Measurements from ENCODE around the gene ESF1.

The ESF1 gene

DNA sequence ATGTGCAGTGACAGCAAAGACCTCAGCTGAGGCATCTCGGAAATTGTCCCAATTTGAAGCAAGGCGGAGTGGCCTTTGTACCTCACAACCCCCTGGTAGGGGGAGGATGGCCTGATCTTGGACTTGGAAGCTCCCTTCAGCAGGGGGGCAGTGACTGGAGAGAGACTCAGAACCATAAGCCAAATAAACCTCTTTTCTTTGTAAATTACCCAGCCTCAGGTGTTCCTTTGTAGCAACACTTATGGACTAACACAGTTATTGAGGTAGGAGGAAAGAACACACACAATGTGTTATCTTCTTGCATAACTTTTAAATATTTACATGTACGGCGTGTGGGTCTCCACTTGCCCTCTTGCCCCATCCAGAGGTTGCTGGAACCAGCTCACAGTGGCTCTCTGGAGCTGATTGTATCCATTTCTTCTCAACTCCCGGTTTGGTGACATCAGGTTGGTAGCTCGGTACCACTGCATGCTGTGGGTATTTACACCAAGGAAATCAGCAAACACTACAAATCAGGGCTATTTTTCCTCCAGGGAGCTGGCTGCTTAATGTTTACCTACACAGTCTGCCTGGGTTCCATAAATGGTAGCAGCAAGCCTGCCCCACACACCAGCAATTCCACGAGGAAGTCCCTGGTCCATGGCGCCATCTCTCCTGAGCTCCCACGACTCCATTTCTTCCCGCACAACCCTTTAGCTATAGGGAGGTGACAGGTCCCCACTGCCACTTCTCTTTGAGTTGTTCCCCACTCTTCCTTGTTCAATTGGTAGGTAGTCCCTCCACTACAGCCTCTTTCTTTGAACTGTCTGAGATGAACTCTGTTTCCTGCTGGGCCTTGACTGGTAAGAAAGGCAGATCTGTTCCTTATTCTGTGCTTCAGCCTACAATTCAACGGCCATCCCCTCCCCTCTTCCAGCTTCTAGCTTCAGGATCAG, 91.7 kb downstream of the ESF1 start:
- DNase-seq (no peak), ATAC-seq (replicated peaks) (no peak)
- no peaks in the 10 kb centered on the region for H3K4me1 Mint-ChIP-seq
- peaks cover 0 to 3% of the 10 kb centered on the region in 2 donors for H3K9me3 Mint-ChIP-seq
- no peaks in the 10 kb centered on the region for H3K36me3 Mint-ChIP-seq
- H3K27ac Mint-ChIP-seq: peak overlapping the region; percentile 11
- peaks cover 12 to 26% of the 10 kb centered on the region in 2 donors for H3K27me3 Mint-ChIP-seq
- no peak overlapping the region for H3K4me3 Mint-ChIP-seq

DNA sequence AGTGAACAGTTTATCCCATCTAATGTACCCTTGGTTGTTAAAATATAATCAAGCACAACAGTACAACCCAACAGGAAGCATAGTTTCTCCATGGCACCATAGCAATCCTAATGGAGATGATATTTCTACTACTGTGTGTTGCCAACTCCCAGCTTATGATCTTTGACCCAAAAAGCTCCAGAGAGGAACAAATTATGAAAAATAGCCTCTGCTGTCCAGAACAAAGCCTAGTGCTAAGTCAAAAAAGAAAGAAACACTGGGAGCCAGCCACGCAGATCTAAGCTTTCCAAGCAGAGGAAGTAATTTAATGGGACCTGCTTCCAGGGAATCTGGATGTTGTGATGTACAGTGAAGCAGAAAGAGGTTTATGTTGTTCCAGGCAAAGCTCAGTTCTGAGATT, 93.8 kb downstream of the ESF1 start:
- ATAC-seq (replicated peaks) (no peak), DNase-seq (no peak)
- no peak overlapping the region for H3K27ac Mint-ChIP-seq
- H3K9me3 Mint-ChIP-seq: peaks cover 0 to 3% of the 10 kb centered on the region in 2 donors
- peaks cover 0 to 2% of the 10 kb centered on the region in 2 donors for H3K4me1 Mint-ChIP-seq
- H3K27me3 Mint-ChIP-seq: peaks cover 6 to 15% of the 10 kb centered on the region in 2 donors
- H3K36me3 Mint-ChIP-seq: no peaks in the 10 kb centered on the region
- H3K4me3 Mint-ChIP-seq: no peak overlapping the region

GRCh38 chr20:13687815-13688214, 96.9 kb downstream of the ESF1 start:
- no peak overlapping the region for H3K27ac Mint-ChIP-seq
- peaks cover 18 to 28% of the 10 kb centered on the region in 2 donors for H3K4me1 Mint-ChIP-seq
- no peaks in the 10 kb centered on the region for H3K36me3 Mint-ChIP-seq
- no peaks in the 10 kb centered on the region for H3K9me3 Mint-ChIP-seq
- no peak for ATAC-seq (replicated peaks)
- no peak overlapping the region for H3K4me3 Mint-ChIP-seq
- peaks cover 4 to 5% of the 10 kb centered on the region in 2 donors for H3K27me3 Mint-ChIP-seq
- no peak for DNase-seq

DNA sequence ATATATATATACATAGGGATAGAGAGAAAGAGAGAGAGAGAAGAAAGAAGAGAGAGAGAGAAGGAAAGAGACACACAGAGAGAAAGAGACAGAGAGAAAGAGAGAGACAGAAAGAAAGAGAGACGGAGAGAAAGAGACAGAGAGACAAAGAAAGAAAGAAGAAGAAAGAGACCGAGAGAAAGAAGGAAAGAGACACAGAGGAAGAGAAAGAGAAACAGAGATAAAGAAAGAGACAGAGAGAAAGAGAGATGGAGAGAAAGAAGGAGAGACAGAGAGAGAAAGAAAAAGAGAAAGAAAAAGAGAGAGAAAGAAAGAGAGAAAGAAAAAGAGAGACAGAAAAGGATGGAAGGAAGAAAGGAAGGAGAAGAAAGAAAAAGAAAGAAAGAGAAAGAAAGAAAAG, 99.1 kb downstream of the ESF1 start:
- no peak for ATAC-seq (replicated peaks)
- H3K4me3 Mint-ChIP-seq: no peak overlapping the region
- DNase-seq: no peak
- peaks cover 22 to 28% of the 10 kb centered on the region in 2 donors for H3K4me1 Mint-ChIP-seq
- no peaks in the 10 kb centered on the region for H3K36me3 Mint-ChIP-seq
- H3K9me3 Mint-ChIP-seq: no peaks in the 10 kb centered on the region
- no peaks in the 10 kb centered on the region for H3K27me3 Mint-ChIP-seq
- peak overlapping the region; percentile 53 for H3K27ac Mint-ChIP-seq

DNA sequence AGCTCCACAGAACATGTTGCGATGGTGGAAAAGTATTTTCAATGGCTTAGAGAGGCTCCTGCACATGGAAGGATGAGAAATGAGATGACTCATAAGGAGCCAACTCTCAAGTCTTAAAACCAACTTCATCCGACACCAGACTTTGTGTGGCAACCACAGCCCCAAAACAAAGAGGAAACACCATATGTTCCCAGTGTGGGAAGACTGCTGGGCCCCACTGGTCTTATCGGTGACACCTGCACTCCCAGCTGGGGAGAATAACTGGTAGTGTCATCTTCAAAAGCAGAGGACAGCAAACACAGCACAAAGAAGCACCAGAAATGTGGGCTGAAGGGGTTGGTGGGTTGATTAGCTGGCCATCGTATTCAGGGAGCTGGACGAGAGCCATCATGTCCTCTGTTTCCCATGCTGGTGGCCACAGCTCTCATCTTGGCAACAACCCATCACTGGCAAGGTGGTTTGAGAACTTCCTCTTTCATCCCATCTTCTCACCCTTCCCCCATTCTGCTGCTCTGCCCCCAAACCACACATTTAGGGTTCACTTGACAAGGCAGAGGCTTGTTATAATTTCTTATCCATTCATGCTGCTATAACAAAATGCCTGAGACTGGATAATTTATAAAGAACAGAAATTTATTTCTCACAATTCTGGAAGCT, 100.0 kb downstream of the ESF1 start:
- H3K36me3 Mint-ChIP-seq: no peaks in the 10 kb centered on the region
- peak overlapping the region in 1 of 2 donors; percentile 17 for H3K4me3 Mint-ChIP-seq
- peaks cover 22 to 28% of the 10 kb centered on the region in 2 donors for H3K4me1 Mint-ChIP-seq
- no peaks in the 10 kb centered on the region for H3K9me3 Mint-ChIP-seq
- ATAC-seq (replicated peaks): peak; percentile 77 to 78
- H3K27ac Mint-ChIP-seq: no peak overlapping the region
- no peaks in the 10 kb centered on the region for H3K27me3 Mint-ChIP-seq
- peak; percentile 20 for DNase-seq

DNA sequence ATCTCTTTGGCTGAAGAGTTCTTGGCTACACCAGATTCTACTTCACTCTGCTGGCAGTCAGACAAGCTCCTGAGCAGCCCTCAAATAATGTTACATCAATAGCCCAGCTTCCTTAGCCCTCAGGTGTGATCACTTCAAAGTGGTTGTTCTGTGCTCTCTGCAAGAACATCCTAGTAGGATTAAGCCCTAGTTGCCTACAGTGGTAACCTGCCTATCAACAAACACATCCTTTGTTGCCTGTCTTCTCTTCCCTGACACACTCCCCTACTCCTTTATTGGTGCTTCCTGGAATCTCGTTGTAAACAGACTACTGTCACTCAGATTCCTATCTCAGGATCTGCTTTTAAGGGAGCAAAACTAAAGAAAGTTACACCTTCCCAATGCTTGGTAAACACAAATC, 100.9 kb downstream of the ESF1 start:
- Mint-ChIP-seq H3K9me3 (no peaks in the 10 kb centered on the region), H3K4me3 (no peak overlapping the region), H3K36me3 (no peaks in the 10 kb centered on the region), H3K27ac (no peak overlapping the region), H3K4me1 (peaks cover 22 to 28% of the 10 kb centered on the region in 2 donors), H3K27me3 (no peaks in the 10 kb centered on the region)
- DNase-seq (no peak), ATAC-seq (replicated peaks) (no peak)

GRCh38 chr20:13681248-13682125, 103.2 kb downstream of the ESF1 start:
- Mint-ChIP-seq H3K27ac (no peak overlapping the region), H3K27me3 (no peaks in the 10 kb centered on the region), H3K4me1 (peaks cover 22 to 28% of the 10 kb centered on the region in 2 donors), H3K36me3 (no peaks in the 10 kb centered on the region), H3K4me3 (no peak overlapping the region), H3K9me3 (no peaks in the 10 kb centered on the region)
- peak; percentile 52 to 75 for ATAC-seq (replicated peaks)
- DNase-seq: no peak

DNA sequence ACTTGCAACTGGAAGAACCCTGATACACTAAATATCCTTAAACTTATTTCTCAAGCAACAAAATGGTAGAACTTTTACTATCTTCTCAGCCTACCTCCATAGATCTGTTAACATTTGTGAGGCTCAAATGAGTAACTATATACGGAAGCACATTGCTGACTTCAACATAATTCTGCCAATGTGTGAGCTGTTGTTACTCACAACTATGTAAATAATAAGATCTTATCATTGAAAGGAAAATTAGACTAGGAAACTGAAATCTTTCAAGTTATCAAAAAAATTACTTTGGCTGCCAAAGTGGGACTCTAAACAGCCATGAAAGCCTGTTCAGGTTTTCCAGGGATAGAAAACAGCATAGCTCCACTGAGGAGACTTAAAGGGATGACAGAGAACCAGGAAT, 105.8 kb downstream of the ESF1 start:
- DNase-seq: no peak
- Mint-ChIP-seq H3K4me3 (no peak overlapping the region), H3K4me1 (peaks cover 5 to 7% of the 10 kb centered on the region in 2 donors), H3K27me3 (no peaks in the 10 kb centered on the region), H3K9me3 (no peaks in the 10 kb centered on the region), H3K36me3 (no peaks in the 10 kb centered on the region), H3K27ac (no peak overlapping the region)
- ATAC-seq (replicated peaks): no peak

DNA sequence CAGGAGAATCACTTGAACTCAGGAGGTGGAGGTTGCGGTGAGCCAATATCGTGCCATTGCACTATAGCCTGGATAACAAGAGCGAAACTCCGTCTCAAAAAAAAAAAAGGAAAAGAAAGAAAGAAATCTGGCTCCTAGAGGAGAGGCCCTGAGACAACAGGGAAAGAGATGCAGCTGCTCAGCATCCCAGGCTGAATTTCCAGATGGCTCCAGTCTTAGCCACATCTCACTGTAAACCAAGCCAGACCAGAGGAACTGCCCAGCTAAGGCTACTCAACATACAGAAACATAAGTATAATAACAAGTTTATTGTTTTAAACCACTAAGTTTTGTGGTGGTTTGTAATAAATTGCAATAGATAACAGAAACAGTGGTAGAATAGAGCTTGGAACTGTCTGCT, 107.5 kb downstream of the ESF1 start:
- Mint-ChIP-seq H3K9me3 (no peaks in the 10 kb centered on the region), H3K4me3 (no peak overlapping the region), H3K36me3 (no peaks in the 10 kb centered on the region), H3K27ac (no peak overlapping the region), H3K27me3 (peaks cover 4 to 7% of the 10 kb centered on the region in 2 donors), H3K4me1 (peaks cover 0 to 4% of the 10 kb centered on the region in 2 donors)
- DNase-seq: no peak
- no peak for ATAC-seq (replicated peaks)

DNA sequence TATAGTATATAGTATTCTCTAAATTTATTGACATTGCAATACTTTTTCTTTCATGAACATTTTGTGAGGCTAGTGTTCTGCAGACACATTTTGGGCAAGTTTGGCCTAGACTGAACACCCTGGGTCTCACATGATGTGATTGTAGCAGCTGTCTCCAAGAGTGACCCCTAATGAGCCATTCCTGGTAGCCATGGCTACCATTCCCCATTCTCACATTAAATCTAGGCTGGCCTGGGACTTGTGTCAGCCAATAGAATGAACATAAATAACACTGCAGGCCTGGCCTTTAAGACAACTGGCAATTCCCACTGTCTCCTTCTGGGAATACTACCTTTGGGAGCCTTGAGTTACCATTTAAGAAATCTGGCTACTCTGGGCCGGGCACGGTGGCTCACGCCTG, 108.0 kb downstream of the ESF1 start:
- DNase-seq (no peak), ATAC-seq (replicated peaks) (no peak)
- peaks cover 9 to 12% of the 10 kb centered on the region in 2 donors for H3K27me3 Mint-ChIP-seq
- peaks cover 0 to 4% of the 10 kb centered on the region in 2 donors for H3K4me1 Mint-ChIP-seq
- no peak overlapping the region for H3K27ac Mint-ChIP-seq
- H3K36me3 Mint-ChIP-seq: no peaks in the 10 kb centered on the region
- H3K9me3 Mint-ChIP-seq: no peaks in the 10 kb centered on the region
- H3K4me3 Mint-ChIP-seq: no peak overlapping the region

GRCh38 chr20:13672690-13673089, 112.0 kb downstream of the ESF1 start:
- no peak overlapping the region for H3K4me3 Mint-ChIP-seq

GRCh38 chr20:13671916-13672378, 112.8 kb downstream of the ESF1 start:
- H3K4me3 Mint-ChIP-seq: no peak overlapping the region
- no peaks in the 10 kb centered on the region for H3K9me3 Mint-ChIP-seq
- no peaks in the 10 kb centered on the region for H3K4me1 Mint-ChIP-seq
- DNase-seq (no peak), ATAC-seq (replicated peaks) (no peak)
- no peak overlapping the region for H3K27ac Mint-ChIP-seq
- H3K27me3 Mint-ChIP-seq: peaks cover 9 to 39% of the 10 kb centered on the region in 2 donors
- no peaks in the 10 kb centered on the region for H3K36me3 Mint-ChIP-seq

More at GRCh38 chr20:13672690-13673089, 112.0 kb downstream of the ESF1 start:
- DNase-seq: no peak
- H3K27ac Mint-ChIP-seq: no peak overlapping the region
- H3K36me3 Mint-ChIP-seq: no peaks in the 10 kb centered on the region
- no peaks in the 10 kb centered on the region for H3K9me3 Mint-ChIP-seq
- H3K27me3 Mint-ChIP-seq: peaks cover 9 to 39% of the 10 kb centered on the region in 2 donors
- H3K4me1 Mint-ChIP-seq: no peaks in the 10 kb centered on the region
- ATAC-seq (replicated peaks): no peak

DNA sequence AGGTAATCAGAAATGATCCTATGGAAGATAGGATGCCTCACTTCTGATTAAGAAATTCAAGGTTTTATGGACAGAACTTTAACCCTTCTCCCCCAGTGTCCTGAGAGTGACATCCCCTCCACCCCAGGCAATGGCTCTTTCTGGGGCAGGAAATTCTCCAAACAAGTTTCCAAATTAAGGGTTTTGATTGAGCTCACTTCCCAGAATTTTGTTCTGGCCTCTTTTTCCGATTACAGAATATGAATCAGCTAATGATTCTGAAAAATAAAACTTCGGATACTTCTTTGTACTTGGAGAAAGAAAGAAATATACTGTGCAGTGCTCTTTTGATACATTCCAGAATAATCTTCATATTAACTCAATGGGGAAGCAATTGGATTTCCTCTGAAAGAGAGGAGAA, 113.2 kb downstream of the ESF1 start:
- DNase-seq (no peak), ATAC-seq (replicated peaks) (no peak)
- H3K27me3 Mint-ChIP-seq: peaks cover 9 to 39% of the 10 kb centered on the region in 2 donors
- no peaks in the 10 kb centered on the region for H3K36me3 Mint-ChIP-seq
- H3K4me3 Mint-ChIP-seq: no peak overlapping the region
- no peaks in the 10 kb centered on the region for H3K9me3 Mint-ChIP-seq
- no peaks in the 10 kb centered on the region for H3K4me1 Mint-ChIP-seq
- H3K27ac Mint-ChIP-seq: no peak overlapping the region

DNA sequence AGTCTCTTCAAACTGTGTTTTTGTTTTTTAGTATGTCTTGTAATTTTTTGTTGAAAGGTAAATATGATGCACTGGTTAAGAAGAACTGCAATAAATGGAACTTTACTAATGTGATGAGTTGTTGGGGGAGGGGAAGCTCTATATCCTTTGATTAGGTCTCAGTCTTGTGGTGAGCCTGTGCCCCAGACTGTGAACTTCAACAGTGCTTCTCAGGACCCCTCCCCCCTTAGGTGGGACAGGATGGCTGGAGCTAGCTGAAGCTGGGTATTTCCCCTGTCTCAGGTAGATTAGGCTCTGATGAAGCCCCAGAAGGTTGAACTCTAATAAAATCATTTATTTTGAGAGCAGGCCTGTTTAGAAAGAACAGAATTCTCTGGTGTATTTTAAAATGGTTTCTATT, 114.6 kb downstream of the ESF1 start:
- H3K4me3 Mint-ChIP-seq: no peak overlapping the region
- ATAC-seq (replicated peaks) (peak in 1 of 2 donors; percentile 23), DNase-seq (no peak)
- H3K36me3 Mint-ChIP-seq: no peaks in the 10 kb centered on the region
- peaks cover 16 to 45% of the 10 kb centered on the region in 2 donors for H3K27me3 Mint-ChIP-seq
- no peaks in the 10 kb centered on the region for H3K9me3 Mint-ChIP-seq
- no peak overlapping the region for H3K27ac Mint-ChIP-seq
- no peaks in the 10 kb centered on the region for H3K4me1 Mint-ChIP-seq

Measured in stimulated activated naive B cell treated with anti-CD40 and anti-IgM and Interleukin-4, amounts not matched to agents 10 μg/mL and 1 μg/mL and 100 μg/mL, for 72 hours (primary cell).